GM19372 (cell line): ENCODE measurements around the gene C2orf81.
"Not testable (repeated sequence)": the region's sequence is repeated elsewhere in the genome, so short reads cannot be mapped to it uniquely, and the experiment has no call there.

Experiments used
- ATAC-seq: cut with Tn5 transposase; IDR thresholded peaks from one replicate; pipeline ENCODE4 v1.9.1; 2021; ENCODE audit warnings: mild to moderate bottlenecking, low read depth, moderate library complexity; ENCODE audit not compliant: unreplicated experiment

Gene C2orf81

DNA sequence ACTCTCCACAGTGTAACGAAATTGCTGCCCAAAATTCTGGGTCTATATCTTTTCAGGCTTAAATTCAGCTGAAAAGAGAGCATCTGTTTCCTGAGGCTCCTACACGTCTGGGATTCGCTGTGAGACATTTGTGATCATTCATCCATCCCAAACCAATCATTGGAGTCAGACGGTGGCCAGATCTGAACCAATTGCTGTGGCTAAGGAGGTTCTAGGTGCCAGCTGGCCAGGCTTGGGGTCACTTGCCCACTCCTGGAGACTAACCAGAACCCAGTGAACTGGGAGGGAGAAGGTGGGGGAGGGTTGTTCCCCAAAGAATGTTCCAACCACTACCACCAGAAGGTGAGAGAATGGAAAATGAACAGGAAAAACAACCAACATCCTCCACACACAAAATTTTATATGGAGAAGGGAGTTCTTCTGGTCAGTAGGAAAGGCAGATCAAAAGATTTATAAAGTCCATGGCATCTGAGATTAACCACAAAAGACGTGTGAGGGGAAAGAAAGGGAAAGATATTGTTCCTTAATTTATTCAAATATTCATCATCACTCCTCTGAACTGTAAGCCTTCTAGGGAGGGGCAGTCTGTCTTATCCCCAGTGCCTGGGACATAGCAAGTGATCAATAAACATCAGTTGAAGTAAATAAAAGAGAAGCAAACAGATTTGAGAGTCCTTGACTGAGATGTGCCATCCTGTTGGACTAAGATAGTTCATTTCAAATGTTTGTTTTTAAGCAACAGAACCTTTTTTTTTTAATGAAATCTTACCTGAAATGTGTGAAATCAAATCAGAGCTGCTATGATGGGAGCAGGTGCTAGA lies 23.3 kb upstream of the C2orf81 start:
- ATAC-seq, result no peak

DNA sequence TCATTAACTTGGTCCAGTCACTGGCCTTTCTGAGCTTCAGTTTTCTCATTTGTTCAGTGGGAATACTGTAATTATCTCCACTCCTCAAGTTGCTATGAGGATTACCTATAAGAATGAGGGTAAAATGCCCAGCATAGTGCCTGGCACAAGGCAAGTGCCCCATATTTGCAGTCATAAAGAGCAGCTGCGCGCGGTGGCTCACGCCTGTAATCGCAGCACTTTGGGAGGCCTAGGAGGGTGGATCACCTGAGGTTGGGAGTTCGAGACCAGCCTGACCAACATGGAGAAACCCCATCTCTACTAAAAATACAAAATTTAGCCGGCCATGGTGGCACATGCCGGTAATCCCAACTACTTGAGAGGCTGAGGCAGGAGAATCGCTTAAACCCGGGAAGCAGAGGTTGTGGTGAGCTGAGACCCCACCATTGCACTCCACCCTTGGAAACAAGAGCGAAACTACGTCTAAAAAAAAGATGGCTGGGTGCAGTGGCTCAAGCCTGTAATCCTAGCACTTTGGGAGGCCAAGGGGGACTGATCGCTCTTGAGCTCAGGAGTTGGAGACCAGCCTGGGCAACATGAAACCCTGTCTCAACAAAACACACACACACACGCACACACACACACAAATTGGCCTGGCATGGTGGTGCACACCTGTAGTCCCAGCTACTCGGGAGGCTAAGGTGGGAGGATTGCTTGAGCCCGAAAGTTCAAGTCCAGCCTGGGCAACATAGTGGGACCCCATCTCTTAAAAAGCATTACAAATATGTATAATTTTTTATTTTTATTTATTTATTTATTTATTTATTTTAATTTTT lies 21.3 kb upstream of the C2orf81 start:
- not testable (repeated sequence) for ATAC-seq

DNA sequence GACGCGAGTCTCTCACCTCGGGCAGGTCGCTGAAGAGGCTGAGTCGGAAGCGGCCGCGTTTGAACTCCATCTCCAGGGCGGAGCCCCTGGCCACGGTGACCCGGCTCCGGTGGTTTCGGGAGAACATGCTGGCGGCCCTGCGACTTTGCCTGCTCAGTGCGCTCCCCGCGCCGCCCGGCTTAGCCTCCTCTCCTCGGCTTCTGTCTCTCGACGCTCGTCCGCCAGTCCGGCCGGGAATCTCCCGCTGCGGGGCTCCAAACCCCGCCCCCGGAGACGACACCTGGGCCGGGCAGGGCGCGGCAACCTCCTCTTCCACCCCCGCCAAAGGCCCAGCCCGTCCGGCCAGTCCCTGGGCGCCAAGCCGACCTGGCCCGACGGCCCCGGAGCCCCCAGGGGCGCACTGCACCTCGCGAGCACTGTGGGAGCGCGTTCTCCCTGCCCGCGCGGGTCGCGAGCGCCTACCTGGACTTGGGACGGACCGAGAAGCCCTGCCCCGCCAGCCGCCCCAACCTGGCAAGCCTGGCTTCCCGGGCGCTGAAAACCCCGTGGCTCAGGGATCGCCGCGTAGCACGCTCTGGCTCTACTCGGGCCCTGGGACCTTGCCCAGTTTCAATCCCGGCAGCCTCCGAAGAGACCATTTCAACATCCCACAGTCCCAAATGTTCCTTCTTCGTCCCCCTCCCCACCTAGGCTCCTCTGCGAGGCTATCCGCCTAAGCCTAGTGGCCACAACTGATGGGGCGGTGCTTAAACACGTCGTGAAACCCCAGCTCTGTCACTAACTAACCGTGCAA lies 20.5 kb upstream of the C2orf81 start, which contains the start of gene RTKN:
Gene RTKN (minus strand): TSS at position 248 of the 793 bp plus-strand sequence. CDS start 121 bp downstream, at position 127.
- ATAC-seq, result peak; percentile 55

DNA sequence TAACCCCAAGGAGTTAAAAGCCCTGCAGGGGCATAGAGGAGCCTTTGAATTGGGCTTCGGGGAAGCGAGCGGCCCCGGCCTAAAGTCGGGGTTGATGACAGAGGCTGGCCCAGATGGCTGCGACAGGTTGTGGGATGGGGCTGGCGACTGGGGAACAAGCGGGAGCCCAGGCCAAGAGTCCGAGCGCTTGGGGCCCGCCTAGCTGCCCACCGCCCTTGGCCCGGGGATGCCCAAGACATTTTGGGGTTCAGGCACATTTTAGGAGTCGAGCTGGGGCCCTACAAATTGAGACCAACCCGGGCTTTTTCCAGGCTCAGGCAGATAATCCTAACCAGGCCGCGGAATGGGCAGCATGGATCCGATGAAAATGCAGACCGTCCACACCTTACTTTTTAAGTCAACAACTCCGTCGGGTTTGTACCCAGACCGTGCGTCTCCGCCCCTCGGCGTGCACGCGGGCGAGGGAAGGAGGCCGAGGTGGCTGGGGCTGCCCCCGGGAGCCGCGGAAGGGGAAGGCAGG lies 19.8 kb upstream of the C2orf81 start:
- ATAC-seq, result no peak

DNA sequence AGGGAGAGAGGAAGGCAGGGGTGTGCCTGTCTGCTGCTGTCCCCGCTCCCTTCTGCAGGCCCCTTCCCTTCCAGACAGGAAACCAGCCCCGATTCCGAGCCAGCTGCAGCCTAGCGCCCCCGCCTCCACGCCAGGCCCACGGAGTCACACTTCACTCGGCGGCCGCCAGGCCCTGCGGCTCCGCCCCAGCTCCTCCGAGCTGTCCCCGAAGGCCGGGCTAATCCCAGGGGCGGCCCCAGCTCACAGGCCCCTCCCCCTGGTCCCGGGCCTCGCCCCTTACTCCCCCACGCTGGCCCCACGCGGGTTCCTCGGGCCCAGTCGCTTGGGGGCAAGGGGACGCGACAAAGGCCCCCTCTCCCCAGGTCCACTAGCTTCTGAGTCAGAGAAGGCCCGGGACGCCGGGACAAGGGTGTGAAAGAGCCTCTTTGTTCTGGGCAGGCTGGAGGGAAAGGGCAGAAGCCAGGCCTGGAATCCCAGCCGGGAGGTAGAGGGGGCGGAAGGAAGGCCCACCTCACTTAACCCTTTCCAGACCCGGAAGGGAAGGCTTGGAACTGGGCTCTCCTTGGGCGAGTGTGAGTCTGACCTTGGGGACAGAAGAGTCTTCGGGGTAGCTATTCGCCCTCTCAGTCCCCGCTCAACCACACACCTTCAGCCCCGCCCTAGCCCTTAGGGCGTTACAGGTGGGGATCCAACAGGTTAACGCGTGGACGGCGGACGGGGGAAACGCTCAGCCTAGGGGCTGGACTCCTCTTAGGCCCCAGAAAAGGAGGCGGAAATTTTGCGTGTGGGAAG lies 19.2 kb upstream of the C2orf81 start:
- peak; percentile 78 for ATAC-seq

DNA sequence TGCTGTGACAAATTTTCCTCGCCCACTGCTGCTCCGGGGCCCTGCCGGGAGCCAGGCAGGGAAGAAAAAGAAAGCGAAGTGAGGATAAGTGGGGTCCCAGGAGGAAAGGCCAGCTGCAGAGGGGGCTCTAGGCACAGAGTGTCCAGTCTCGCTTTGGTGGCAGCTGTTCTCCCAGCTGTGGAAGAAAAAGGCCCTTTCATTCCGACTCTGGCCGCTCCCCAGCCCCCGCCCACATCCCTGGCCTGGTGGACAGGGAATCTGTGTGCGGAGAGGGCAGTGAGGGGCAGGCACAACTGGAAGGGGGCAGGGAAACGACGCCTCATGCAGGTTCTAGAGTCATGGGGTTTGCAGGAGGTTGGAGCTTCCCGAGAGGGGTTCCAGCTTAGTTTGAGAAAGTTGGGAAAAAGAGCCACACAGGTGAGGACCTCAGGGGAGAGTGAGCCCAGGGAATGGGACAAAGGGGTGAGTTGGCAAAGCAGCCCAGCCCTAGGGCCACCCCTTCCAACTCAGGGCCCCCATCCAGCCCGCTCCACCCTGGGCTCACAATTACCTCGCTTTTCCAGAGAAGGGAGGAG lies 18.5 kb upstream of the C2orf81 start:
- no peak for ATAC-seq

DNA sequence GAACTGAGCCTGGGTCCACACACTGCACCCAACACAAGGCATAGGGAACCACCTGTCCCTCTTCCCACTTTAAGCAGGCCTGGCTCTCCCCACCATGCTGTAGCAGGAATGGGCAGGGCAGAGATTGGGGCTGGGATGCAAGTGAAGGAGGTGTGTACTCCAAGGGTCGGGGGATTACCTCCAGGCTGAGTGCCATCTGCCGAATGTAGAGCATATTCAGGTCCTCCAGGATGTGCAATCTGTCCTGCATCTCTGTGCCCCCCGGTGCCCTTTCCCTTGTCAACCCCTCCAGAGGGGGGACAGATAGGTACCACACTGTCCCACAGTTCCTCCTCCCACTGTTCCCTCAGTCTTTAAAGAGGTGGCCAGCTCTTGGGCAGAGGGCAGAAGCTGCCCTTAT lies 18.0 kb upstream of the C2orf81 start:
- ATAC-seq, result no peak

DNA sequence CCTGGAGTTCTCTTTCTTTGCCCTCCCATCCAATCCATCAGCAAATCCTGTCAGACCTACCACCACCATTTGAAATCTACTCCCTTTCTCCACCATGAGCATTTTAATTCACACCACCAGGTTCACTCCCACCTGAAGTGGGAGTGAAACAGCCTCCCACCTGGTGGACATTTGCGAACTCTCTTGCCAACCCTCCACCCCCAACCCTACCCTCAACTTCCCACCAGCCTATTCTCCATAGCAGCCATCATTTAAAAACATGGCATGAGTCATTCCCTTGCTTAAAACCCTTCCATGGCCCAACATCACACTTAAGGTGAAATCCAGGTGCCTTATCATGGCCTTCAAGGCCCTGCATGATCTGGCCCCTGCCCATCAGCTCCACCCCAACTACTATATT lies 16.8 kb upstream of the C2orf81 start:
- ATAC-seq, result no peak

DNA sequence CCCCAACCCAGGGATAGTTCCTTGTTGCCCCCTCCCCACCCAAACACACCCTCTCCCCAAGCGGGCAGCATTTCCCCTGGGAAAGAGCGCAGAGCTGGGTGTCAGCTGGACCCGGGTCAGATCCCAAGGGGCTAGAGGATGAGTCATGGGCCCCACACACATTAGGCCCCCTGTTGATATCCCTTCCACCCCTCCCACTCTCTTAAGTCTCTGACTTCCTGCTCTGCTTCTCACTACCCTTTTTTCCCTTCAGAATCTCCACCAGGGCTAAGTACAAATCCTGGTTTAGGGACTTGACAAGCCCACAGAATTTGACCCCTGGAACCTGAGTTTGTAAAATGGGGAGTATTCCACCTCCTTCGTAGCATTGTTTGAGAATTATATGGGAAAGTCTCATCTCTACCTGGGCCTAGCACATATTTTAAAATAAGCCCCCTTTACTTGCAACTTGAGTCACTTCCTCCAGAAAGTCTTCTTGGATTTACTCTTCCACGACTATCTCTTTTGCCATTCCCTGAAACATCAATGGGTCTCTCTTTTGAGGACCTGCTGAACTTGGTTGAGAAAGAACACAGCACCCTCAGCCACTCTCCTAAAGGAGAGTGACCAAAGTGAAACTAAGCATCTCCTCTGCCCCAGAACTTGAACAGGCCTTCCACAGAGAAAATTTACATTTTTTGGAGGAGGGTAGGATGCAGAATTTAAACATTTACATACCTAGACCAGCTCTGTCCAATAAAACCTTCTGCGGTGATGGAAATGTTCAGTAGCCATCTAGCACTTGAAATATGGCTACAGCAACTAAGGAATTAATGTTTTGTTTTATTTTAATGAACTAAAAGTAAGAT lies 15.7 kb upstream of the C2orf81 start:
- no peak for ATAC-seq

DNA sequence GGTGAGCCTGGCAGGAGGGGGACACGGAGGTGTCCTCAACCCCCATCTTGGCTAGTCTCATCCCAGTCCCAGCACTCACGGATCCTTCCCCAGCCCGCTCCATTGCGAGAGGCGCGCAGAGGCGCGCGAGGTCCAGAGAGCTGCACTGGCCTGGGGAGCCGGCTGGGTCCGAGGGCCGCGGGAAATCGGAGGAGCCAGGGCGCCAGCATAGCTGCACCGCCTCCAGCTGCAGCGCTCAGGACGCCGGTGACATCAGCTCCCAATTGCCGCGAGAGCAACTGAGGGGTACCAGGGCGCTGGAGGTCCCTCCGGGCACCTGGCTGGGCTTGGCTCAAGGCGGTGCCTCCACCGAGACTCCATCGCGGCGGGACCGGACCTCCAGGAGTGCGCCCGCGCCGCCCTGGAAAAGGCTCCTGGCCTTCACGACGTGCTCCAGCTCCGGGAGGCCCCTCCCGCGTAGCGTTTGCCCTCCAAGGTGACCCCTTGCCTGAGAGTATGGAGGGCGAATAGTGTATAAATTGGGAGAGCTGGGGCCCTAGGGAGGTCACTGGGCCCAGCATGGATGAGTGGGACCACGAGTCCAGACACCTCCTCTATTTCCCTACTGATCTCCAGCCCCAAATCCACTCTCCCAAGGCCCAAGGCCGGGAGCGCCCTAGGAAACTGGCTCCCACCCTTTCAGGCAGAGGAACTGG lies 14.8 kb upstream of the C2orf81 start:
- ATAC-seq, result no peak

DNA sequence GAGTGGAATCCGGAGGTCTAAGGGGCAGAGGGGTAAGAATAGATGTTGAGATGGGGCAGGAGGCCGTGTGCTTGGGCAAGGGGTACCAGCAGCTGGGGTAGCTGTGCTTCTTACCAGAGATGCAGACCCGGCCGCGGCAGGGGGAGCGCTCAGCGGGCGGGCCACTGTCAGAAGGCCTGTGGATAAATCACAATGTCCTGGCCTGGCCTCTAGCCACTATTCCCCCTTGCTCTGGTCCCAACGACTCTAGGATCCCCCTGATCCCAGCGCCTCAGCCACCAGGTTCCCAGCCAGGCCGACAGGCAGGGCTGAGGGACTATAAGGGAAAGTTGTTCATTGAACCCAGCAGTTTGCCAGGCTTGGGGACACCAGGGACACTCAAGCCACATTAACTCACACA lies 9.1 kb upstream of the C2orf81 start:
- ATAC-seq, result no peak

DNA sequence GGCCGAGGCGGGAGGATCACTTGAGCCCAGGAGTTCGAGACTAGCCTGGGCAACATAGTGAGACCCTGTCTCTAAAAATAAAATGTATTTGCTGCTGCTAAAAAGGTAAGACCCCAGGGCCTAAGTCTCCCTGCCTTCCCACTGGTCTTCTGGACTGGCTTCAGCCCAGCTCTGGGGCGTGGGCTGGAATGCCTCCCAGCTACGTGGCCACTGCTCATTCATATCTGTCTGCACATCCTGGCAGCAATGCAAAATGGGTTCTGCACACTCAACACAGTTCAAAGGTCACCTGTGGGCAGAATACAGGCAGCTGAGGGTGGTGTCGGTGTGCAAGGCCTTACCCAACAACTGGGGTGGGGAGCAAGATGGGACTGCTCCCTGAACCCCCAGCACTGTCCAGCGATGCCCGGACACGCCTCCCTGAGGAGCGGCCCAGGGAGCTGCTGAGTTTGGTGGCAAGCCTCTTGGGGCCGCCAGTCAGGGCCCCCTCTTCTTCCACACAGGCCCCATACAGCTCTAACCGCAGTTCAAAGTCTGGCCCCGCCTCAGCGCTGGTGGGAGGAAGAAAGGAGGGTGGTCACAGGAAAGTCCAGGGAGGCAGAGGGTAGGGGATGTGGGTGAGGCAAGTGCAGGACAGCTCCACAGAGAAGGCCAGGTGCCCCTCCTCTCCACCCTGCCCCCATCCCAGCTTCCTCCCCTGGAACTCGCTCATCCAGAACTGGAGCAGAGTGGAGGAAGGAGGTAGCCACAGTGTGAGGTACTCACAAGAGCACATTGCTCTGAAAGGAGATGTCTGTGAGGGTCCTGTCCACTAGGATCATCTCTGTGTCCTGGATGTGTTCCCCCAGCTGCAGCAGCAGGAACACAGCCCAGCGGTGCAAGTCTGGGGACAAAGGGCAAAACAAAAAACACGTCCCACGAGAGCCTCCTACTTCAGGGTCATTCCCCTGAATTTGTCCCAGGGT lies 8.3 kb upstream of the C2orf81 start:
- no peak for ATAC-seq

DNA sequence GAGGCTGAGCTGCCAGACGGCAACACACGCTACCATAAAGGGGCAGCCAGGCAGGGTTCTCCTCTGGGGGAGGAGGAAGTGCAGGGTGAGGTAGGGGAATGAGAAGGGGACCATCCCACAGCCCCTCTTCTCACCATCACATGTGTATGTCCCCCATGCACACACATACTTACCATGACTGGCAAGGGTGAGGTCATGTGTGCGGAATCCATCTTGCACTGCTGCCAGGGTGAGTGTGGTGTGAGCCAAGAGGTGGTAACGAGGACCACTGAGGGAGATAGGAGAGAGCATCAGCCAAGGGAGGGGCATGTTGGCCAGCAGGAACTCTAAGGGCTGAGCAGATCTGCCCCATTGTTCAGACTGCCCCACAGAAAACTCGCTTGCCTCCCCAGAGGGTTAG lies 7.3 kb upstream of the C2orf81 start:
- ATAC-seq, result no peak

DNA sequence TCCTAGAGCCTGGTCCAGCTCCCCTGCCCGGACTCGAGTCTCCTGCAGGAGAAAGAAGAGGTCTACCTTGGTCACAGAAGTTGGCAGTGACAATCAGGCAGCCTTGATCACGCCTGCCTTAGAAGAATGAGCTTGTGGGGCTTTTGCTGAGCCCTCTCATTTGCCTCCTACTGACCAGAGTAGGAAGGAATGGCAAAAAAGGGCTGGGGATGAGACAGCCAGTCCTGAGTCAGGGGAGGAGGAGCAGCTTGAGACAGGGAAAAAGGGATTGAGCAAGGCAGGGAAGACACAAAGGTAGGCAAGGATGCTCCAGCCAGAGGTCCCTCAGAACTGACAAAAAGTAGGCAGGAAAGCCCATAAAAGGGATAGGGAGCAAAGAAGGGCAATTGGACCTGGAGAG lies 6.1 kb upstream of the C2orf81 start:
- no peak for ATAC-seq

DNA sequence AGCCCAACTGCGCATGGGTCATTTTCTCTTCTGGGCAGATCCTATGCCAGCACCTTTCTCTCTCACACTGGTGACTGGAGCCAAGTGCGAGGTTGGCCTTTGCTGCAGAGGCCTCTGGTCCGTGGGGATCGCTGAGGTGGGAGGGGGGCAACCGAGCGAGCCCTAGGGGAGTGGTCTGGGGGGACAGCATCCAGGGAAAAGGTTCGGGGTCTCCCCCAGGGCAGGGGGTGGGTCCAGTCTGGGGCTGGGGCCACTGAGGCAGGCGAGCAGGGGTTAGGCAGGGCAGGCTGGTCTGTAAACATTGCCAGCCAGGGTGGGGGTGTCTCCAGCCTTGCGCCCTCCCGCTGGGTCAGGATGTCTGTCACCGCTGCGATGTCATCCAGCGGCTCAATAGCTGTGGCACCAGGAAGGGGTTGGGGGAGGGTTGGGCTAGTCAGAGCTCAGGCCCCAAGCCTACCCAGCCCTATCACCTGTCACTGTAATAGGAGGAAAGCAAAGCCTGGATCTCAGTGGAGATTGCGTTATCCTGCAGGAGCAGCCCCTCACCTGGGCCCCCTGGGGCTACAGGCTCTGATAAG lies 4.9 kb upstream of the C2orf81 start:
- ATAC-seq, result no peak

DNA sequence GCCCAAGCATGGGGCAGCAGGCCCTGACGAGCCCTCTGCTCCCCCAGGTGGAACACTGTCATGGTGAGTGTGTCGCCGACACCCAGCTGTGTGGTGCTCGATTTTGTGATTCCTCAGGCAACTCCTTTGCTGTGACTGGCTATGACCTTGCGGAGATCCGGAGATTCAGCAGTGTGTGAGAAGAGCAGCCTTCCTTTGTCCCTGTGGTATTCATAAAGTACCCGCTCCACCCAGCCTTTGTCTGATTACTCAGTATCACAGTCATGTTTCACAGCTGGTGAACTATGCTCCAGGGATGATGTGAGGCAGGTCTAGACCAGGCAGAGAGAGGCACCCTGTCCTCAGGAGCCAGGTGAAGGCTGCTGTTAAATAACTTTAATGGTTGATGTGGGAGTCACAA lies 4.1 kb upstream of the C2orf81 start:
- ATAC-seq, result no peak

DNA sequence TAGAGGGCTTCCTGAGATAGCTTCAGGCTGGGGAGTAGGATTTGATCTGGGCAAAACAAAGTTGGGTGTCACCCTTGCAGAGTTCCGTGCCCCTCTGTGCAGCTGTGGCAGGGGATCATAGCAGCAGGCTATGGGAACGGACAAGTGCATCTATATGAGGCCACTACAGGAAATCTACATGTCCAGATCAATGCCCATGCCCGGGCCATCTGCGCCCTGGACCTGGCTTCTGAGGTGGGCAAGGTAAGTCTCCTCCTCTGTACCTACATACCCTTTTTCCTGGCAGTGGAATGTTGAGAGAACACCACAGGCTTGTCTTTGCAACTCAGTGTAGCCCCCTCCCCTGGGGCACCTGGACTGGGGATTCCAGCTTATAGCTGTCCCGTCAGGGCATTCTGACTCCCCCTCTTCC lies 3.6 kb upstream of the C2orf81 start:
- ATAC-seq, result no peak
